PFSK-1 (cell line): Measurements from ENCODE around the gene HACE1.

Experiments
- SIN3A ChIP-seq: IDR thresholded peaks from 2 replicates; pipeline ENCODE4 v1.6.1; 2012; ENCODE audit warnings: mild to moderate bottlenecking, low read length, moderate library complexity, borderline replicate concordance; ENCODE audit not compliant: insufficient read depth
- TAF1 ChIP-seq: IDR thresholded peaks from 2 replicates; pipeline ENCODE4 v1.6.1; 2012; ENCODE audit warnings: low read length, control low read depth, borderline replicate concordance; ENCODE audit not compliant: insufficient read depth

DNA sequence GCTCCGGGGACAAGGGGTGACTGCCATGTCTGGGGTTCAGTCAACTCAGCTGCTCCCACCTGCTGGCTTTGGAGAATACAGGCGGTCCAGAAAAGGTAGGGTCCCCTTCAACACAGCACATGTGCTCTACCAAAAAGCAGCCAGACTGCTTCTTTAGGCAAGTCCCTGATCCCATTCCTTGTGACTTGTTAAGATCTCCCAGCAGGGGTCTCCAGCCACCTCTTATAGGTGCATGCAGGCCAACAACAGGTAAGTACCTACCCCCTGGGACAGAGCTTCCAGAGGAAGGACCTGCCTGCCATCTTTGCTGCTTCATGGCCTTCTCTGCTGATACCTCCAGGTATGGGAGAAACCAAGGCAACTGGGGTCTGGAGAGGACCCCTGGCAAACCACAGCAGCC lies 106.5 kb downstream of the HACE1 start:
- TF ChIP-seq SIN3A (no peak), TAF1 (no peak)
